Loucy (cell line): ENCODE data around the gene OSBPL2.

Source experiments
- CTCF ChIP-seq: fragments of 200-600 bp; sonication (generic); conservative IDR thresholded peaks from 2 replicates; pipeline ENCODE4 v1.5.1; 2014; ENCODE audit warnings: mild to moderate bottlenecking, antibody characterized with exemption, low read length
- EZH2phosphoT487 ChIP-seq: fragments of 200-600 bp; IDR thresholded peaks from 2 replicates; pipeline ENCODE4 v1.6.1; 2018; ENCODE audit warnings: antibody characterized with exemption, mild to moderate bottlenecking, moderate library complexity, borderline replicate concordance

DNA sequence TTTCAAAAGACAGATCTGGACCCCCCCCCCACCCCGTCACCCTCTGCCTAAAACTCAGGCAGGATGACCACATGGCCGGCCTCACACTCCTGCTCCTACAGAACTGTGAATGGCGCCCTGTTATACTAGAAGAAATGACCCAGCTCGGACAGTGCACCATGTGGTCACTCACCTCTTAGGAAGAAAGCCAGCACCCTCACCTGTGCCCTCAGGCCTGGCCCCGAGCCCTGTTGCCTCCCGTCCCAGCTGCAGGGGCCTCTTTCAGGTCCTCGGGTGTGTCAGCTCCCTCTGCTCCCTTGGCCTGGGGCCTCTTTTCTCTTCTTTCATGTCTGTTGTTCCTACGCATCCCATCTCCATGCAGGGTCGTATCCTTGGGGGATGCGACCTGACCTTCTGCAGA, 23.7 kb downstream of the OSBPL2 start:
- TF ChIP-seq CTCF (no peak), EZH2phosphoT487 (no peak)
